Activated CD8-positive, alpha-beta memory T cell treated with anti-CD3 and anti-CD28 coated beads for 36 hours (primary cell): Measurements from ENCODE around the gene NCF2. TPM values are rescaled to one million over a fixed set of nuclear protein-coding genes. Genes with fewer than 3 reads are reported as not detected.
"Not testable (repeated sequence)": the region's sequence is repeated elsewhere in the genome, so short reads cannot be mapped to it uniquely, and the experiment has no call there.

Experiments
- CTCF ChIA-PET: fragments of 350-600 bp; sonication (Branson Sonifier 250); formaldehyde crosslinking; loops from one replicate; lab custom pipeline; 2021; ENCODE audit warnings: antibody characterized with exemption; lab: Charles Lee
- POLR2A ChIA-PET: fragments of 350-600 bp; sonication (Branson Sonifier 250); formaldehyde crosslinking; loops from one replicate; lab custom pipeline; 2021; ENCODE audit warnings: antibody characterized with exemption; lab: Charles Lee
- total RNA-seq, 2 experiments: library from RNA; stranded (reverse); gene quantifications; one replicate each; pipeline ENCODE4 v1.2.3, GENCODE V29; 2021

The NCF2 gene
- total RNA-seq: 1 to 10 TPM; 2.0 to 2.7 TPM

DNA sequence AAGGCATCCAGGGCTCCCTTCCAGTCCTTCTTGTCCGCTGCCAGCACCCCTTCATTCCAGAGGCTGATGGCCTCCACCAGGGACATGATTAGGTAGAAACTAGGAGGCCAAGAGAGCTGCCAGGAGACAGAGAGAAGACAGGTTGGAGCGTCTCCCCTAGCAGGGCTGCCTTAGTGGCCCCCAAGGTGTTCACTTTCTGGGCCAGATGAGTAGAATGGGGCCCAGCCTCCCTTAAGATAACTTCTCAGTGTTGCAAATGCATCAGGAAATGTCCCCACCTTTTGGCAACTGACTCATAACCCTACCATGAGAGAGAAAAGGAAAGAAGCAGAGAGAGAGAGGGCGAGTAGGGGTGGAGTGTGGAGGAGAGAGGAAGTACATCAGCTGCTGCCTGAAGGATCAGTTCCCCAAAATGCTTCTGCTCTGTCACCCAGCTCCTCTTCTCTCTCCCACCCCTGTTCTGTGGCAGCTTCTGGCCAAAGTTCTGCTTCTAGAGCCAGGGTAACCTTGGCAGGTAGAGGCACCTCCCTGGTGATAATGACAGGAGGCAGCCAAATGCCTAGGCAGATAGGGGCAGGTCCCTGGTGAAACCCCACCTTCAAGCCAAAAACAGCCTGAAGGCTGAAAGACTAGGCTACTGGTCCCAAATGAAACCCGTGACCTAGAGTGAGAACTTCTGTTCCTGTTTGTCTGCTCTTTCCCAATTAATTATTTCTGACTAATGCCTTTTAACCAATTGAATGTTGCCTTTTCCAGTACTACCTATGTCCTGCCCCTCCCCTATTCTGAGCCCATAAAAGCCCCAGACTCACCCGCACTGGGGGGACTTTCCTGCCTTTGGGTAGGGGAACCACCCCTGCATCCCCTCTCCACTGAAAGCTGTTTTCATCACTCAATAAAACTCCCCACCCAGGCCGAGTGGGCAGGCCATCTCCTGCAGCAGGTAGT, at the start of gene NCF2:
Gene NCF2, minus strand, starts transcription at position 216 of the 948 bp plus-strand sequence. Its CDS starts 130 bp downstream, at position 86.
- ChIA-PET CTCF (interaction anchor here (1.3 kb wide), 1 partner anchor 10 kb away, joined by 4 read pairs; no protein-coding TSS in a partner anchor), POLR2A (no interaction called here)

DNA sequence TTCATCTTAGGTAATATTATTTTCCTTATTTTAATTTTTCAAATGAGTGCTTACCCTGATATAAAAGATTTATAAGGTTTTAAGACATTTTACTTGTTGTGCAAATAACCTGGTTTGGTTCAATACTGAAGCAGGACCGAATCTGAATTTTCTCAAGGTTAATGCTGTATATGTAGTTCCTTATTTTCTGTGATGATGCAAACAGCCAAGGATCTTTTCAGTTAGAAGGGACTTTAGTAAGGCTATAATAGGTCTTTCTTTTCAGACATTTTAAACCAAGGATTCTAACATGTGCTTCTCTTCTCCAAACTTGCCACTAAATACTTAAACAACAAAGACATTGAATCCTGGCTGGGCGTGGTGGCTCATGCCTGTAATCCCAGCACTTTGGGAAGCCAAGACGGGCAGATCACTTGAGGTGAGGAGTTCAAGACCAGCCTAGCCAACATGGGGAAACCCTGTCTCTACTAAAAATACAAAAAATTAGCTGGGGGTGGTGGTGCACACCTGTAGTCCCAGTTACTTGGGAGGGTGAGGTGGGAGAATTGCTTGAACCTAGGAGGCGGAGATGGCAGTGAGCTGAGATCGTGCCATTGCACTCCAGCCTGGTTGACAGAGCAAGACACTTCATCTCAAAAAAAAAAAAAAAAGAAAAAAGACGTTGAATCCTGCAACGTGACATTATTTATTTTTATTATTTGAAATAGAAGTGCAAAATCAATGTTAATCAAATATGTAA, 48.6 kb upstream of the NCF2 start:
- POLR2A ChIA-PET: no interaction called here

DNA sequence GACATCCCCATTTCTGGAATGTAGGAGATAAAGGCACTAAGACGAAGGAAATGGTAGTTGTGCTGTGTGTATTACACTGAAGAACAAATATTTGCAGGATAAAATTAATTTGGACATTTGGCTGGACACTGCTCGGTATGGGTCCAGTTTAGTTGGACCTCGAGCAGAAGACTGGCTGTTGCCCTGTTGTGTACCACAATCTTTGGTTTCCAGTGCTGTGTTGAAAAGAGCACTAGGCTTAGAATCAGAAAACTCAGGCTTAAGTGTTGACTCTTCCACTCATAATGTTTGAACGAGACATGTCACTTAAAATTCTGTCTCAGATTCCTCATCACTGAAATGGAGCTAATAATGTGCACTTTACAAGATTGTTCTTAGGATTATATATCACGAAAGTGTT, 46.5 kb upstream of the NCF2 start:
- CTCF ChIA-PET: no interaction called here
- POLR2A ChIA-PET: no interaction called here

More for the DNA sequence above, 48.6 kb upstream of the NCF2 start:
- CTCF ChIA-PET: no interaction called here

- ChIA-PET POLR2A (interaction anchor here (0.6 kb wide), 1 partner anchor 16 kb away, joined by 3 read pairs; no protein-coding TSS in a partner anchor), CTCF (no interaction called here)
Measured at GRCh38 chr1:183636334-183636682, 46.0 kb upstream of the NCF2 start.

GRCh38 chr1:183635606-183636333, 45.5 kb upstream of the NCF2 start, which contains the start of gene ARPC5:
Gene ARPC5 (minus strand): TSS chr1:183635783. CDS start chr1:183635659, 124 bp downstream.
- ChIA-PET POLR2A (interaction anchor here (0.6 kb wide), 1 partner anchor 17 kb away, joined by 3 read pairs; no protein-coding TSS in a partner anchor), CTCF (no interaction called here)

- CTCF ChIA-PET: interaction anchor here (0.6 kb wide), 1 partner anchor 1531 kb away, joined by 6 read pairs; no protein-coding TSS in a partner anchor
- POLR2A ChIA-PET: interaction anchor here (1.8 kb wide), 1 partner anchor 163 kb away, joined by 7 read pairs; the partner anchor contains the start of gene SMG7
Measured at GRCh38 chr1:183635099-183635605, 44.9 kb upstream of the NCF2 start.

DNA sequence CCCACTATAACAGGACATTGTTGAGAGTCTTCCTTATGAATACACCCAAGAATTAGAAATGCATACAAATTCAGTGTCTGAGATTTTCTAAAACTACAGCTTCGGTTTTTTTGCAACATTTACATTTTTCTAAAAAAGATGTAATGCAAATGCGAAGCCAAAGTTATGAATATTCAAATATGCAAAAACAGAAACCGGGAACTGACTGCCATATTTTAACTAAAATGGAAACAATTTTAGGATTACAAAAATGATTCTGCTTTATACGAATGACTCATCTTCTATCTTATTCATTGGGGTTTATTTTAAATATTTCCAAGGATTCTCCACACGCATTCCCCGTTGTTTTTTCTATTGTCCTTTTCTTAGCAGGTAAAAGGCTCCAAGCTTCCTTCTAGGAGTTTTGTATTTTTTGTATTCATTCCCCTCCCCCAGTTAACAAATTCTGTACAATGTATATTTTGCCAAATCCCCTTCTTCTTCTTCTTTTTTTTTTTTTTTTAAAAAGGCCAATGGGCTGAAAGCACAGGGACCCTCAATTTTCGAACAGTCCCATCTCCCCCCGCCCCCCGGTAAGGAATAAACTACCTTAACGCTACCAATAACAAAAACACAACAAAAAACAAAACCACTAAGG, 44.3 kb upstream of the NCF2 start:
- ChIA-PET POLR2A (interaction anchor here (0.7 to 1.8 kb wide), 2 partner anchors 18 to 162 kb away, joined by 6 to 7 read pairs; partner anchors contain the start of genes APOBEC4 and SMG7), CTCF (interaction anchor here (0.6 to 1.5 kb wide), 5 partner anchors 19 to 1531 kb away, joined by 3 to 6 read pairs (median 3); no protein-coding TSS in a partner anchor)

DNA sequence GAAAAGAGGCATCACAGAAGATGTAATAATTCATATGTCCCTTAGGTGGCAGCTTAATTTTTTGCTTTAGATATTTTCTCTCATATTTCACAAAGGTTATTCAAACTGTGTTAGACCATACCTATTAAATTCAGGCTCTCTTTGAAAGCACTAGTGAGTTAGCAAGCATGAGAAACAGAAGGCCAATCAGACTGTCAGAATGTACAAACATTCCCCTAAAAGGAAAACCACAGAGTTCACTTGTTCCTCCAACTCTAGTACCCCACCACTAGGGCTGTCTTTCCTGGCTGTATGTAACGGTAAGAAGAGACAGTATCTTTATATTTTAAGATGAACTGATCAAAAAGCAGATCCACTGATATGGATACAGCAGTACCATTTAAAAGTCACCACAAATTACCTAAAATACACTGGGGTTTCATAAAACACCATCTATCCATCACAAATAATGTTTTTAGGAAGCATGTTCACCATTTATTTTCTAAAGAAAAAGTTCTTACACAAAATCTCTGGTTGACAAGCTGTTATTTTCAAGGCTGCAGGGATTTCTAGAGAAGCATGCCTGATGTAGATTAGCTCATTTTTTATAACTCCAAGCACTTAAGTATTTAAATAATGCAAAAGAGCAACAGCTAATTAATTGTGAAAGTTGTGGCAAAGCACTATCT, 43.6 kb upstream of the NCF2 start:
- ChIA-PET CTCF (interaction anchor here (0.7 to 1.5 kb wide), 4 partner anchors 20 to 321 kb away, joined by 3 to 4 read pairs (median 3); no protein-coding TSS in a partner anchor), POLR2A (interaction anchor here (1.8 kb wide), 1 partner anchor 162 kb away, joined by 7 read pairs; the partner anchor contains the start of gene SMG7)

- ChIA-PET CTCF (interaction anchor here (0.7 to 1.5 kb wide), 3 partner anchors 23 to 70 kb away, joined by 3 read pairs; no protein-coding TSS in a partner anchor), POLR2A (no interaction called here)
Measured at GRCh38 chr1:183632964-183633363, 42.7 kb upstream of the NCF2 start.

DNA sequence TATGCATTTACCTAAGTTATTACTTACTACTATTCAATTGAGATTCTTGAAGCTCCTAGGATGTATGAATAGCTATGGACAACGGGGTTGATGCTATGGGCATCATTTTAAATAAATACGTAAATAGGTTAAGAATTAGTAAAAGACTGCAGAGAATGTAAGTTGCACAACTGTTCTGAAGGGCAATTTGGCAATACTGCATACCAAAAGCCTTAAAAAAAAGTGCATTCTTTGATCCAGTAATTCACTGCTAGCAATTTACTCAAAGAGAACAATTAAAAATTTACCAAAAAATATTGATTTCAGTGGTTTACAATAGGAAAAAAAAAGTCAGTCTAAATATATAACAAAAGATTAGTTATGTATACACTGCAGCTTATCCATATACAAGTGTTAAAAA, 41.9 kb upstream of the NCF2 start:
- CTCF ChIA-PET: no interaction called here

GRCh38 chr1:183630748-183631147, 40.5 kb upstream of the NCF2 start:
- CTCF ChIA-PET: no interaction called here

More for the DNA sequence above, 41.9 kb upstream of the NCF2 start:
- POLR2A ChIA-PET: no interaction called here

DNA sequence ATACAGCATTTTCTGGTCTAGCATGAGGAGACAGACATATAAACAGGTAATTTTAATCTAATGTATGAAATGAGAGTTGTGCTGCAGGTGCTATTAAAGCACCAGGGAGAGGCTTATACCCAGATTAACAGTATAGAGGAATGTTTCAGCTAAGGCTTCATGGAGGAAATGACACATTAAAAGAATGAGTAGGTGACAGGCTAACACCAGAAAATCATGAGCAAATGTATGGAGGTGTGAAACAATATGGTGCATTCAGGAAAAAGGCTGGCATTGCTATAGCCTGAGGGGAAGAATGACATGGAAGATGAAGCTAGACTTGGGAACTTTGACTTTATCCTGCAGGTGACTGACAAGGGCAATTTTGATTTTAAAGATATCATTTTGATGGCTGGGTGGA, 38.3 kb upstream of the NCF2 start:
- CTCF ChIA-PET: interaction anchor here (0.7 kb wide), 1 partner anchor 262 kb away, joined by 3 read pairs; no protein-coding TSS in a partner anchor
- POLR2A ChIA-PET: no interaction called here

More at GRCh38 chr1:183630748-183631147, 40.5 kb upstream of the NCF2 start:
- POLR2A ChIA-PET: no interaction called here

- CTCF ChIA-PET, POLR2A ChIA-PET: not testable (repeated sequence)
Measured at GRCh38 chr1:183626236-183626635, 36.0 kb upstream of the NCF2 start.

DNA sequence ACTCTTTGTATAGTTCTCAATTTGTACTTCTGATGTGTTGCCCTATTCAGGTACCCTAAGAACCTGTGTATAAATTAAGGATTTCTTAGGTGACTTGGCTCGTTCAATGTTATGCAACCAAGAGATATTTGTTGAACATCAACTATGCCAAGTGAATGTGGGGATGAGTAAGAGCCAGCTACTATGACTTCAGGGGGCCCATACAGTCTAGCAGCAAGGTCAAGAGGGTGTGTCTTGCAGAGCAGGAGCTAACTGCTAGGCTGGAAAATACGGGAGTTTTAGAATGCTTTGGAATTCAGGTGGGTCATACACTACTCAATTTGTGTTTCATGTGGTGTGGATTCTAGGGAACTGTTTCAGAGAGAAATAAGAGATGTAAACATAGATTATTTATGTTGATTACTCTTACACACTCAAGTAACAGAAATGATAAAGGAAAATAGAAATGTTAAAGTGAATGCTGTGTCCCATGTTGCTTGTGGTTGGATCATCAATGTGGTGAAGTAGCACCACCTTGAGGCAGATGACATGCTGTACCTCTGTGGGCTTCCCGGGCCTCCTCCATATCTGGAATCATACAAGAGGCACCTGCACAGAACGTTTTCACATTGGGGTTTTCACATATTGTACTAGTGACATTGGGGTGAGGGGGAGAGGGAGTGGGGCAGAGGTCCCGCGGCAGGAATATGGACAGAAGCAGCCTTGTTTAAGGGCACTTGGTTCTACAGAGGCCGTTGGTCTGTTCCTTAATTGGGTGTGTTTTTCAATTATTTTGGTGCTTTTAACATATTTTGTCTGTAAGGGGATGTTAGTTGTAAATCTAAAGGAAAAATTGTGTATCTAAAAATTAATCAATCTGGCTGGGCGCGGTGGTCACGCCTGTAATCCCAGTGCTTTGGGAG, 32.9 kb upstream of the NCF2 start:
- ChIA-PET POLR2A (no interaction called here), CTCF (no interaction called here)

DNA sequence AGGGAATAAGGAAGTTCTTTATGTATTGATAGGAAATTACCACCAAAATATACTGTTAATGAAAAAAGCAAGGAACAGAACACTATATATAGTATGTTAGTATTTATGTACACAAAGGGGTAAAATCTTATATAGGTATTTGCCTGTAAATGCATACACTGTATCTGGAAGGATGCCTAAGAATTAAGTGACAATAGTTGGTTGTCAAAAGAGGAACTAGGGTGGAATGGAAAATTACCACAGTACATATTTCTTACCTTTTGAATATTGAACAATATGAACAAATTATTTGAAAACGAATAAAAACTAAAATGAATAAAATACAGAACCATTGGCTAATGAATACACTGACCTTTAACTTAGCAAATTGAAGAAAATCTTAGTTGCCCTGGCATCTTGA, 31.8 kb upstream of the NCF2 start:
- CTCF ChIA-PET: no interaction called here
- POLR2A ChIA-PET: no interaction called here

DNA sequence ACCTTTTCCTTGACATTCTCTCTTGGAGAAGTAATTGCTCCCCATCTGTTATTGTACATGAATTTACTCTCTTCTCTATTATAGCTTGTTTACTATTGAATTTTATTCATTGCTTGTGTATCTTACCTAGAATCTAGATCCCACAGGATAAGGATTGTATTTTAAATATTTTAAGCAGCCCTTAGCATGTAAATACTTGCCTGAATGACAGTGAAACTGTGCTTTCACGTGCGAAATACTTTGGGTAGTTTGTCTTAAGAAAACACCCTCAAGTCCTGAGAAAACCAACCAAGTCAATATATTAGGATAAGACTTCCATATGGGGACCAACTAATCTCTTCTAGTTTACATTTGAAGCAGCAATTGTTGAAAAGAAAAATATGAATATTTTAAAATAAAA, 30.1 kb upstream of the NCF2 start:
- ChIA-PET CTCF (no interaction called here), POLR2A (no interaction called here)
